Measurements from ENCODE around the gene SH3BP2.

DNA sequence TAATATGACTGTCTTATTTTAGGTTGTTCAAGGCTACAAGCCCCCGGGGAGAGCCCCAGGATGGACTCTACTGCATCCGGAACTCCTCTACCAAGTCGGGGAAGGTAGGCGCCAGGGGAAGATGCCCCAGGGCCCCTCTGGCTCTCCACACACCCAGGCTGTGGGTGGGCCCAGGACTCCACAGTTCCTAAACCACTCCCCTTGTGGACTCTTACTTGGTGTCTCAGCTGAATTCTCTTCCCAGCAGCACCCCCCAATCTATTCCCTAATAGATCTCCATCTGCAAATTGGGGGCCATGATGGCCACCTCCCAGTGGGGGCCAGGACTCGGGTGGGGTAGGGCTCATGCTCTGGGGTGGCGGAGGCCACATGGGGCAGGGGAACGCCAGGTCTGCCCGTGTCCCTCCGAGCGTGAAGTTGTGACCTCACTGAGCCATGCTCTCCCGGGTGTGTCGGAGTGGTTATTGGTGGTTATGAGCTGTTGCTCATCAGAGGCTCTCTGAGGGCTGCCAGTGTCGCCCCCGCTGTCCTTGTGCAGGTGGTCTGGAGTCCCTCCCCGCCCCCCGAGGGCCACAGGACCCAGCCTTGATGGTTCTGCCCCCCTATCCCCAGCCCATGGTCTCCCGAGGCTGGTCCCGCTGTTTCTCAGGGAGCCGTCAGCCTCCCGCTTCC lies 39.6 kb downstream of the SH3BP2 start:
- TF ChIP-seq POLR2A (IDR thresholded peaks at IDR 0.05; ENCODE audit: low read depth, low read length) = no peak
- TF ChIP-seq TAF1 (IDR thresholded peaks at IDR 0.05; ENCODE audit: borderline replicate concordance, low read depth, low read length) = no peak
